Esophagus squamous epithelium (tissue), 5 donors: ENCODE results near the gene ANKRD40. TPM values are rescaled to one million over a fixed set of nuclear protein-coding genes. Genes with fewer than 3 reads are reported as not detected.

Experiments used
- DNase-seq: peaks from one replicate; lab custom pipeline; 2025; lab: John Stamatoyannopoulos, UW
- H3K27ac ChIP-seq, 4 donors: fragments of 200-600 bp; sonication (generic); one replicate each; pipeline ENCODE4 v1.5.1; 2016 to 2019; ENCODE audit warnings: mild to moderate bottlenecking in 1 of 4
- H3K27me3 ChIP-seq, 4 donors: fragments of 200-600 bp; sonication (generic); 1 replicate in 3 of 4; 2 replicates in 1 of 4; pipeline versions ENCODE4 v1.5.1 to v1.6.0; 2017 to 2021; ENCODE audit warnings: antibody characterized with exemption in 1 of 4
- H3K36me3 ChIP-seq, 3 donors: fragments of 200-600 bp; sonication (generic); one replicate each; pipeline ENCODE4 v1.5.1; 2016 to 2019
- H3K4me1 ChIP-seq, 3 donors: fragments of 200-600 bp; sonication (generic); one replicate each; pipeline ENCODE4 v1.5.1; 2017 to 2019
- H3K4me3 ChIP-seq, 4 donors: fragments of 200-600 bp; sonication (generic); 1 replicate in 3 of 4; 2 replicates in 1 of 4; pipeline ENCODE4 v1.5.1; 2016 to 2019; ENCODE audit warnings: mild to moderate bottlenecking in 2 of 4, moderate library complexity in 1 of 4
- H3K9me3 ChIP-seq, 3 donors: fragments of 200-600 bp; sonication (generic); one replicate each; pipeline ENCODE4 v1.5.1; 2016 to 2019
- CTCF ChIP-seq, 6 experiments: fragments of 450-650 bp in 4 of 6; fragments of 200-600 bp in 2 of 6; sonication (generic) in 2 of 6; IDR thresholded peaks; one replicate each; pipeline ENCODE4 v1.5.1; 2016 to 2019; ENCODE audit warnings: antibody characterized with exemption in 6 of 6, mild to moderate bottlenecking in 4 of 6, moderate library complexity in 4 of 6
- POLR2A ChIP-seq, 4 donors: fragments of 450-650 bp; IDR thresholded peaks; one replicate each; pipeline ENCODE4 v1.6.1; 2017; ENCODE audit warnings: antibody characterized with exemption in 4 of 4, mild to moderate bottlenecking in 4 of 4, moderate library complexity in 3 of 4
- WGBS, 2 donors: methylation state at CpG; one replicate each; pipeline ENCODE4 v1.1.5; 2018; 5-methylcytosine and 5-hydroxymethylcytosine counted together
- intact Hi-C: fragments of 100-400 bp; cut with DNase I; formaldehyde crosslinking; loops from one replicate; pipeline ENCODE4 v1.15.0; 2022
- total RNA-seq, 4 donors: library from RNA; depleted of rRNA; stranded (reverse); fragments of >200 nt; gene quantifications; one replicate each; pipeline ENCODE4 v1.1.0, GENCODE V29; 2016
- donor health status: DM: yes; HTN: yes; CAD: no.

The ANKRD40 gene
- total RNA-seq, 4 donors from 2014 or later = 10.7 to 34.9 (median 17.9) TPM

GRCh38 chr17:50665838-50666237 lies 41.9 kb downstream of the ANKRD40 start:
- no peaks in the 10 kb centered on the region for H3K27me3 ChIP-seq
- intact Hi-C loops = no loop called here
- no peak overlapping the region for H3K27ac ChIP-seq
- H3K4me1 ChIP-seq = peaks cover 14 to 40% (median 32%) of the 10 kb centered on the region in 3 donors
- 82 to 90% methylated on average over 3 to 5 of the region's 5 CpGs for WGBS, 2 donors
- TF ChIP-seq POLR2A (IDR thresholded peaks at IDR 0.05) (no peak), CTCF (IDR thresholded peaks at IDR 0.05) (no peak)
- no peaks in the 10 kb centered on the region for H3K9me3 ChIP-seq
- H3K36me3 ChIP-seq = no peaks in the 10 kb centered on the region
- no peak for DNase-seq
- no peak overlapping the region for H3K4me3 ChIP-seq

- intact Hi-C loops = no loop called here
- TF ChIP-seq CTCF (IDR thresholded peaks at IDR 0.05) = no peak
- TF ChIP-seq POLR2A (IDR thresholded peaks at IDR 0.05) = no peak
- Histone ChIP-seq H3K27ac (no peak overlapping the region), H3K9me3 (no peaks in the 10 kb centered on the region), H3K36me3 (no peaks in the 10 kb centered on the region), H3K27me3 (no peaks in the 10 kb centered on the region), H3K4me3 (no peak overlapping the region), H3K4me1 (peaks cover 23 to 44% (median 41%) of the 10 kb centered on the region in 3 donors)
- WGBS, 2 donors = 77 to 87% methylated on average over 4 to 5 of the region's 12 CpGs
- DNase-seq = no peak
These were observed 42.8 kb downstream of the ANKRD40 start for GRCh38 chr17:50664788-50665458.

GRCh38 chr17:50663812-50664374 lies 43.8 kb downstream of the ANKRD40 start:
- no peaks in the 10 kb centered on the region for H3K9me3 ChIP-seq
- no peak for TF ChIP-seq POLR2A (IDR thresholded peaks at IDR 0.05)
- no peak for TF ChIP-seq CTCF (IDR thresholded peaks at IDR 0.05)
- DNase-seq = no peak
- H3K27ac ChIP-seq = no peak overlapping the region
- WGBS, 2 donors = 60 to 91% methylated on average over 3 to 10 of the region's 10 CpGs
- no peak overlapping the region for H3K4me3 ChIP-seq
- H3K4me1 ChIP-seq = peaks cover 24 to 54% (median 44%) of the 10 kb centered on the region in 3 donors
- H3K27me3 ChIP-seq = no peaks in the 10 kb centered on the region
- no peaks in the 10 kb centered on the region for H3K36me3 ChIP-seq
- intact Hi-C loops = no loop called here

GRCh38 chr17:50662632-50663225 lies 45.0 kb downstream of the ANKRD40 start:
- H3K27ac ChIP-seq = peak overlapping the region in 3 of 4 donors; percentile 73 to 84 (median 80)
- WGBS, 2 donors = 93 to 95% methylated on average over 9 of the region's 9 CpGs

More at GRCh38 chr17:50662632-50663225, 45.0 kb downstream of the ANKRD40 start:
- intact Hi-C loops = no loop called here
- Histone ChIP-seq H3K9me3 (no peaks in the 10 kb centered on the region), H3K4me1 (peaks cover 24 to 56% (median 41%) of the 10 kb centered on the region in 3 donors), H3K36me3 (no peaks in the 10 kb centered on the region), H3K4me3 (no peak overlapping the region), H3K27me3 (no peaks in the 10 kb centered on the region)
- DNase-seq = no peak
- TF ChIP-seq CTCF (IDR thresholded peaks at IDR 0.05) (no peak), POLR2A (IDR thresholded peaks at IDR 0.05) (no peak)
